ENCODE results near the gene PCF11.

PCF11 gene

DNA sequence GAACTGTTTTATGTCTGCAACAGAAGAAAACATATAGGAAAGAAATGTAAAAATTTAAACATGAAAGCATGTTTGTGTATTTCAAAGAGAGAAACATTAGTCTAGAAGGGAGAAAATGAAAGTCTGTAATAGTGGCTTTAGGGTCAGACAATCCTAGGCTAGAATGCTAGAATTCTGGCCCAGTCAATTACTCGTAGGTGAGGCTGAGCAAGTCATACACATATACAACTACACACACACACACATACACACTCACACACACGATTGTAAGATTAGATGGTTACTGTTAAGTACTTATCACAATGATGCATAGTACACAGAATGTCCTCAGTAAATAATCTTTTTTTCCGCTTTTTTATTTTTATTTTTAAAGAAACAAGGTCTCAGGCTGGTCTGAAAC is 37.7 kb upstream of the PCF11 start:
- DNase-seq (ENCODE audit: extremely low read depth, low read depth), result no peak
- TF ChIP-seq CTCF (IDR thresholded peaks at IDR 0.05; ENCODE audit: low read depth, low read length), result no peak

DNA sequence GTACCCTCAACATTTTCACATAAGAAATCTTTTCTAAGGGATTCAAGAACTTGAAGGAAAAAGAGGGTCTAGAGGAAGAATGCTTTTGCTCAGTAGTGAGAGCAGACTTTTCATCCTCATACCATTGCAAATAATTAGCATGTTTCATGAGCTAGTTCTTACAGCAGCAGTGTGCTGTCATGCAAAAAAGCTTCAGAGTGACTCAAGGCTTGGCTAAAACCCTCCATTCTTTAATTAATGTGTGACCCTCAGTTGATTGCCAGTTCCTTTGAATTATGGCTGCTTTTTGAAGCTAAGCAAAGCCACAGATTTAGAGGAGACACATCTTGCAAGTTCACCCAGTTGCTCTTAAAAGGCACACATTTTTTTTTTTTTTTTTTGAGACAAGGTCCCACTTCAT is 36.6 kb upstream of the PCF11 start:
- no peak for DNase-seq (ENCODE audit: extremely low read depth, low read depth)
- no peak for TF ChIP-seq CTCF (IDR thresholded peaks at IDR 0.05; ENCODE audit: low read depth, low read length)

GRCh38 chr11:83122050-83122449 is 34.9 kb upstream of the PCF11 start:
- TF ChIP-seq CTCF (IDR thresholded peaks at IDR 0.05; ENCODE audit: low read depth, low read length), result no peak
- no peak for DNase-seq (ENCODE audit: extremely low read depth, low read depth)

DNA sequence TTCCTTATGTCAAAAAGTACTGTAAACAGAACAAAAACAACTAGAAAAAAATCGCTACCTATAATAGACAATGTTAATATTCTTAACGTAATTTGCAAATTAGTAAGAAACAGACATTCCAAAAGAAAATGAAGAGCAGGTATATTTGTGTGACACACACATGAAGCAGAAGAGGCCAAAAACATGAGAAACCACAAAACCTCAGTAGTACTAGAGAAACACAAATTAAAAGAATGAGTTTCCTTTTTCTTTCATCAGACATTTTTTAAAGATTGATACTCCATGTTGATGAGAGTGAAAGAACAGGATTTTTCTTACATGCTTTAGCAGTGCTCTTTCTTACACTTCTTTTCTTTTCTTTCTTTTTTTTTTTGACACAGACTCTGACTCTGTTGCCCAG is 34.2 kb upstream of the PCF11 start:
- DNase-seq (ENCODE audit: extremely low read depth, low read depth), result no peak
- no peak for TF ChIP-seq CTCF (IDR thresholded peaks at IDR 0.05; ENCODE audit: low read depth, low read length)

DNA sequence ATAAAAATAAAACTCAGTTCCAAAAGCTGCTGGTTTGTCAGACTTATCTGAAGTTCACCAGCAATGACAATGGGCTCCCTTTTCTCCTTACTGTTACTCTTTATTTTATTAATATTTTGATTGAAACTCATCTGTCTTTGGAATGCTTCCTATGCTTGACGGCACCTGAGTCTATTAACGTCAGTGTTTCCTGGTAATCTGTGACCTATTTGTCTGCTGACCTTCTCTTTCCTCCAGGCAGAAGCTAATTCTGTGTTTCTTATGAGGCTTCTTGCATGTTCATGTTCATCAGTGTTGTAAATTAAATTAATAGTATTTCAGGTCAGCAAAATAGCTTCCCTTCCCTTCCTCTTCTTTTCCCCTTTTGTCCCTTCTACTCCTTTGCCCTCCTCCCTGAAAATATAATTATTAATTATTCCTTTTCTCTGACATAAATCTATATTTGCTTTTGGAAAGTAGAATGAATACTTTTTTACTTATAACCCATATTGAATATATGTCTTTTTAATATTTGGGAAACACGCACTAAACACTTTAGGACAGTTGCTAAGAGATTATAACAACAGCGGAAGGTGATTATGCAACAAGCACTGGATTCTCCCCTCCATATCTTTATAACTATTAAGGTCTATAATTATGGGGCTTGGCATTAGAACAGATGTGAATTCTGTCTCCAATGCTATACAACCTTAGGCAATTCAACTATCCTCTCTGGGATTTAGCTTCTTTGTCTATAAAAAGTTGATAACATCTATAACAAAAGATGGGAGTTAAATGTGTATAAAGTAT is 32.1 kb upstream of the PCF11 start:
- DNase-seq (ENCODE audit: extremely low read depth, low read depth), result no peak
- TF ChIP-seq CTCF (IDR thresholded peaks at IDR 0.05; ENCODE audit: low read depth, low read length), result no peak

- no peak for DNase-seq (ENCODE audit: extremely low read depth, low read depth)
- no peak for TF ChIP-seq CTCF (IDR thresholded peaks at IDR 0.05; ENCODE audit: low read depth, low read length)
Measured at GRCh38 chr11:83125577-83125976, 31.4 kb upstream of the PCF11 start.

DNA sequence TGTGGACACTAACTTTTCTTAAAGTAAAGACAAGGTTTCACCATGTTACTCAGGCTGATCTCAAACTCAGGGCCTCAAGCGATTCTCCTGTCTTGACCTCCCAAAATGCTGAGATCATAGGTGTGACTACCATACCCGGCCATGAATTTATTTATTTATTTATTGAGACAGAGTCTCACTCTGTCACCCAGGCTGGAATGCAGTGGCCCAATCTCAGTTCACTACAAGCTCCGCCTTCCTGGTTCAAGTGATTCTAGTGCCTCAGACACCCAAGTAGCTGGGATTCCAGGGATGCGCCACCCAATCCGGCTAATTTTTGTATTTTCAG is 29.7 kb upstream of the PCF11 start:
- no peak for DNase-seq (ENCODE audit: extremely low read depth, low read depth)
- no peak for TF ChIP-seq CTCF (IDR thresholded peaks at IDR 0.05; ENCODE audit: low read depth, low read length)
